HG03196 (cell line): ENCODE data around the gene FGF10.

Experiments
- ATAC-seq: cut with Tn5 transposase; IDR thresholded peaks from one replicate; pipeline ENCODE4 v1.9.1; 2021; ENCODE audit not compliant: unreplicated experiment

Gene FGF10

GRCh38 chr5:44389090-44389822 is at the start of gene FGF10:
FGF10 (minus strand) TSS chr5:44389420; CDS start chr5:44388682, 738 bp downstream.
- ATAC-seq, result no peak

GRCh38 chr5:44426944-44427343 is 37.7 kb upstream of the FGF10 start:
- no peak for ATAC-seq

GRCh38 chr5:44412286-44412685 is 23.1 kb upstream of the FGF10 start:
- ATAC-seq, result no peak

GRCh38 chr5:44402084-44402483 is 12.9 kb upstream of the FGF10 start:
- ATAC-seq, result no peak

- ATAC-seq, result no peak
Measured at GRCh38 chr5:44401611-44402010, 12.4 kb upstream of the FGF10 start.

GRCh38 chr5:44398382-44398781 is 9.2 kb upstream of the FGF10 start:
- ATAC-seq, result no peak

GRCh38 chr5:44396312-44396711 is 7.1 kb upstream of the FGF10 start:
- no peak for ATAC-seq

- no peak for ATAC-seq
Measured at GRCh38 chr5:44390351-44390750, 1.1 kb upstream of the FGF10 start.

GRCh38 chr5:44389823-44390143 is 563 bp upstream of the FGF10 start:
- no peak for ATAC-seq

- ATAC-seq, result no peak
Measured at GRCh38 chr5:44388321-44389089, 715 bp downstream of the FGF10 start.

- ATAC-seq, result no peak
Measured at GRCh38 chr5:44387921-44388320, 1.3 kb downstream of the FGF10 start.

GRCh38 chr5:44387406-44387805 is 1.8 kb downstream of the FGF10 start:
- ATAC-seq, result no peak

GRCh38 chr5:44385291-44385900 is 3.8 kb downstream of the FGF10 start:
- no peak for ATAC-seq

GRCh38 chr5:44384816-44385215 is 4.4 kb downstream of the FGF10 start:
- no peak for ATAC-seq

- no peak for ATAC-seq
Measured at GRCh38 chr5:44382894-44383293, 6.3 kb downstream of the FGF10 start.

GRCh38 chr5:44377057-44377456 is 12.2 kb downstream of the FGF10 start:
- ATAC-seq, result no peak

GRCh38 chr5:44372028-44372427 is 17.2 kb downstream of the FGF10 start:
- no peak for ATAC-seq

- ATAC-seq, result no peak
Measured at GRCh38 chr5:44367203-44367602, 22.0 kb downstream of the FGF10 start.

- ATAC-seq, result no peak
Measured at GRCh38 chr5:44365345-44365744, 23.9 kb downstream of the FGF10 start.

- no peak for ATAC-seq
Measured at GRCh38 chr5:44364097-44364496, 25.1 kb downstream of the FGF10 start.

GRCh38 chr5:44361342-44362001 is 27.7 kb downstream of the FGF10 start:
- ATAC-seq, result no peak

- ATAC-seq, result no peak
Measured at GRCh38 chr5:44360919-44361318, 28.3 kb downstream of the FGF10 start.
